Measurements from ENCODE around the gene NGFR. TPM values are rescaled to one million over a fixed set of nuclear protein-coding genes. Genes with fewer than 3 reads are reported as not detected.

The NGFR gene
- total and polyA plus RNA-seq, 2 donors (not counting 1 experiment from before 2014, with no cell fraction given) = 0.31 to 1.6 TPM

- peak overlapping the region; percentile 67 for H3K9ac ChIP-seq (ENCODE audit: low read length)
- no peak overlapping the region for H3K27ac ChIP-seq (ENCODE audit: low read length in 2 of 2)
- ATAC-seq (ENCODE audit: low read depth) (no peak), DNase-seq (peak; percentile 41)
- peaks cover 0 to 67% (median 46%) of the 10 kb centered on the region in 4 experiments for H3K27me3 ChIP-seq (replicated peaks in 1 of 4; ENCODE audit: control extremely low read depth in 1 of 4, control insufficient read depth in 3 of 4, insufficient read depth in 4 of 4, low read length in 3 of 4)
- H3K4me1 Mint-ChIP-seq = peaks cover 29% of the 10 kb centered on the region
- 18% methylated on average over 5 of the region's 12 CpGs for WGBS (ENCODE audit: insufficient coverage)
- no peaks in the 10 kb centered on the region for H3K36me3 ChIP-seq (replicated peaks in 1 of 2; ENCODE audit: control extremely low read depth in 1 of 2, control insufficient read depth in 1 of 2, extremely low read depth in 1 of 2, insufficient read depth in 2 of 2, low read length in 1 of 2)
- CTCF ChIA-PET = interaction anchor here (1.5 to 3.9 kb wide), 2 partner anchors 58 to 90 kb away, joined by 7 to 20 read pairs; no protein-coding TSS in a partner anchor
- H3K9me3 ChIP-seq (ENCODE audit: control extremely low read depth in 1 of 3, control insufficient read depth in 2 of 3, insufficient read depth in 1 of 3, low read length in 2 of 3) = peaks cover 0 to 14% (median 0%) of the 10 kb centered on the region in 3 donors
- peak overlapping the region; percentile 87 for H3K4me3 Mint-ChIP-seq
- H3K79me2 ChIP-seq (ENCODE audit: control insufficient read depth, insufficient read depth, low read length) = no peaks in the 10 kb centered on the region
- peaks cover 51% of the 10 kb centered on the region for H3K27me3 Mint-ChIP-seq
- intact Hi-C loops (cut with micrococcal nuclease) = loop anchor here (5.0 to 10.0 kb wide), 2 partner anchors 179 to 207 kb away; partner anchors contain the start of genes SLC35B1 and SPOP
- peak overlapping the region; percentile 87 for H3K4me2 ChIP-seq (replicated peaks; ENCODE audit: low read depth, low read length, poor library complexity, severe bottlenecking)
- POLR2A ChIA-PET = no interaction called here
- H3K27ac Mint-ChIP-seq = no peak overlapping the region
- H2AFZ ChIP-seq (ENCODE audit: insufficient read depth, low read depth, low read length, poor library complexity, severe bottlenecking) = peak overlapping the region; percentile 83
- peaks cover 30 to 34% of the 10 kb centered on the region in 2 donors for H3K4me1 ChIP-seq (ENCODE audit: control insufficient read depth in 2 of 2, insufficient read depth in 2 of 2, low read length in 2 of 2)
- no peak overlapping the region for H3K4me3 ChIP-seq (ENCODE audit: control extremely low read depth in 1 of 5, extremely low read depth in 1 of 5, insufficient read depth in 1 of 5, low read depth in 2 of 5, low read length in 4 of 5)
- TF ChIP-seq EZH2 (IDR thresholded peaks at IDR 0.05; ENCODE audit: borderline replicate concordance, insufficient read depth, low read depth, low read length, poor library complexity, severe bottlenecking) (no peak), CTCF (IDR thresholded peaks at IDR 0.05) (no peak)
- H4K20me1 ChIP-seq (ENCODE audit: control insufficient read depth, insufficient read depth, low read length, poor library complexity, severe bottlenecking) = no peaks in the 10 kb centered on the region
- no peaks in the 10 kb centered on the region for H3K9me3 Mint-ChIP-seq (ENCODE audit: insufficient read depth)
Observed at GRCh38 chr17:49498029-49498615, 3.0 kb downstream of the NGFR start.

- intact Hi-C loops (cut with micrococcal nuclease) = no loop called here
- Histone ChIP-seq H4K20me1 (ENCODE audit: control insufficient read depth, insufficient read depth, low read length, poor library complexity, severe bottlenecking) (no peaks in the 10 kb centered on the region), H3K79me2 (ENCODE audit: control insufficient read depth, insufficient read depth, low read length) (no peaks in the 10 kb centered on the region), H3K27me3 (replicated peaks in 1 of 4; ENCODE audit: control extremely low read depth in 1 of 4, control insufficient read depth in 3 of 4, insufficient read depth in 4 of 4, low read length in 3 of 4) (peaks cover 0 to 88% (median 51%) of the 10 kb centered on the region in 4 experiments), H3K9me3 (ENCODE audit: control extremely low read depth in 1 of 3, control insufficient read depth in 2 of 3, insufficient read depth in 1 of 3, low read length in 2 of 3) (peaks cover 0 to 14% (median 0%) of the 10 kb centered on the region in 3 donors), H3K4me1 (ENCODE audit: control insufficient read depth in 2 of 2, insufficient read depth in 2 of 2, low read length in 2 of 2) (peaks cover 18 to 19% of the 10 kb centered on the region in 2 donors), H3K4me2 (replicated peaks; ENCODE audit: low read depth, low read length, poor library complexity, severe bottlenecking) (no peak overlapping the region), H3K36me3 (replicated peaks in 1 of 2; ENCODE audit: control extremely low read depth in 1 of 2, control insufficient read depth in 1 of 2, extremely low read depth in 1 of 2, insufficient read depth in 2 of 2, low read length in 1 of 2) (no peaks in the 10 kb centered on the region), H2AFZ (ENCODE audit: insufficient read depth, low read depth, low read length, poor library complexity, severe bottlenecking) (no peak overlapping the region), H3K27ac (ENCODE audit: low read length in 2 of 2) (no peak overlapping the region), H3K4me3 (ENCODE audit: control extremely low read depth in 1 of 5, extremely low read depth in 1 of 5, insufficient read depth in 1 of 5, low read depth in 2 of 5, low read length in 4 of 5) (no peak overlapping the region), H3K9ac (ENCODE audit: low read length) (no peak overlapping the region)
- ATAC-seq (ENCODE audit: low read depth) (no peak), DNase-seq (no peak)
- CTCF ChIA-PET = interaction anchor here (1.2 kb wide), 1 partner anchor 55 kb away, joined by 3 read pairs; no protein-coding TSS in a partner anchor
- no peak overlapping the region for H3K27ac Mint-ChIP-seq
- 100% methylated on average over 2 of the region's 3 CpGs for WGBS (ENCODE audit: insufficient coverage)
- H3K4me1 Mint-ChIP-seq = peaks cover 14% of the 10 kb centered on the region
- H3K9me3 Mint-ChIP-seq (ENCODE audit: insufficient read depth) = no peaks in the 10 kb centered on the region
- H3K4me3 Mint-ChIP-seq = no peak overlapping the region
- TF ChIP-seq CTCF (IDR thresholded peaks at IDR 0.05) (no peak), EZH2 (IDR thresholded peaks at IDR 0.05; ENCODE audit: borderline replicate concordance, insufficient read depth, low read depth, low read length, poor library complexity, severe bottlenecking) (no peak)
- POLR2A ChIA-PET = no interaction called here
- peaks cover 69% of the 10 kb centered on the region for H3K27me3 Mint-ChIP-seq
Observed at GRCh38 chr17:49501496-49501895, 6.4 kb downstream of the NGFR start.
